Measurements from ENCODE around the gene VPS8. TPM values are rescaled to one million over a fixed set of nuclear protein-coding genes. Genes with fewer than 3 reads are reported as not detected.

Gene VPS8
- polyA plus RNA-seq, 2 of the 4 experiments (the other 2 are of a cell fraction): 10.3 to 30.1 TPM

DNA sequence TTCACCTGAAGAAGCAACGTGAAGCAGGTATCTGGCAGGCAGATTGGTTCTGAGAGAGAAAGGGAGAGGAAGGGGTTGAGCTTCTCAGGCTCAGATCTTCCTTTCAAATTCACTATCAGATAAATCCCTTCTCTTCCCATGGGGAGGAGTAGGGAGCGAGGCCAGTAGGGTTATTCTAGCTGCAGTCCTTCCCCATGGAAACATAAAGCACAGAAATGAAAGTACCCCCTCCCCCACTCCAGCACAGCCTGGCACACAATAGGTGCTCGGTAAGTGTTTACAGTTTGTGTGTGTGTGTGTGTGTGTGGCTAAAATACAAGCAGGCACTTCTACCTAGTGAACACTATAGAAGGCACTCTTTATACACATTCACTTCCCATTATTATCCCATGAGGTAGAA, 20.8 kb upstream of the VPS8 start:
- no peak for TF ChIP-seq RCOR1 (IDR thresholded peaks at IDR 0.05; ENCODE audit: low read depth, low read length)
- TF ChIP-seq MAFK (IDR thresholded peaks at IDR 0.05; ENCODE audit: partially characterized antibody): no peak
- no peak for TF ChIP-seq JUNB (IDR thresholded peaks at IDR 0.05)
- no peak for TF ChIP-seq CBX2 (IDR thresholded peaks at IDR 0.05; ENCODE audit: borderline replicate concordance, low read depth)
- TF ChIP-seq RAD21 (conservative IDR thresholded peaks at IDR 0.05 in 1 of 2, IDR thresholded peaks at IDR 0.05 in 1 of 2): no peak
- no peak for TF ChIP-seq CHD4 (IDR thresholded peaks at IDR 0.05; ENCODE audit: borderline replicate concordance)
- TF ChIP-seq RARB (CRISPR knock-in tag; IDR thresholded peaks at IDR 0.05): no peak
- TF ChIP-seq ESRRA (IDR thresholded peaks at IDR 0.05; ENCODE audit: borderline replicate concordance, low read length): no peak
- TF ChIP-seq EP300 (IDR thresholded peaks at IDR 0.05): no peak
- TF ChIP-seq, protein P1, sequence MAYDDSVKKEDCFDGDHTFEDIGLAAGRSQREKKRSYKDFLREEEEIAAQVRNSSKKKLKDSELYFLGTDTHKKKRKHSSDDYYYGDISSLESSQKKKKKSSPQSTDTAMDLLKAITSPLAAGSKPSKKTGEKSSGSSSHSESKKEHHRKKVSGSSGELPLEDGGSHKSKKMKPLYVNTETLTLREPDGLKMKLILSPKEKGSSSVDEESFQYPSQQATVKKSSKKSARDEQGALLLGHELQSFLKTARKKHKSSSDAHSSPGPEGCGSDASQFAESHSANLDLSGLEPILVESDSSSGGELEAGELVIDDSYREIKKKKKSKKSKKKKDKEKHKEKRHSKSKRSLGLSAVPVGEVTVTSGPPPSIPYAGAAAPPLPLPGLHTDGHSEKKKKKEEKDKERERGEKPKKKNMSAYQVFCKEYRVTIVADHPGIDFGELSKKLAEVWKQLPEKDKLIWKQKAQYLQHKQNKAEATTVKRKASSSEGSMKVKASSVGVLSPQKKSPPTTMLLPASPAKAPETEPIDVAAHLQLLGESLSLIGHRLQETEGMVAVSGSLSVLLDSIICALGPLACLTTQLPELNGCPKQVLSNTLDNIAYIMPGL (CRISPR knock-in tag; IDR thresholded peaks at IDR 0.05; ENCODE audit: borderline replicate concordance): no peak
- POLR2A ChIA-PET: no interaction called here
- DNase-seq (ENCODE audit: low read depth in 1 of 2, low spot score in 1 of 2): no peak
- 42% methylated on average over 3 of the region's 3 CpGs for WGBS (ENCODE audit: missing lambda C conversion rate)
- Histone ChIP-seq H3K9me3 (no peaks in the 10 kb centered on the region), H3K4me1 (no peaks in the 10 kb centered on the region), H3K4me3 (no peak overlapping the region), H3K4me2 (no peak overlapping the region), H3K27ac (no peak overlapping the region)
- ATAC-seq: no peak
- CTCF ChIA-PET: interaction anchor here (1.1 to 4.1 kb wide), 3 partner anchors 12 to 13 kb away, joined by 4 to 13 read pairs (median 5); no protein-coding TSS in a partner anchor
- FAIRE-seq: no peak

DNA sequence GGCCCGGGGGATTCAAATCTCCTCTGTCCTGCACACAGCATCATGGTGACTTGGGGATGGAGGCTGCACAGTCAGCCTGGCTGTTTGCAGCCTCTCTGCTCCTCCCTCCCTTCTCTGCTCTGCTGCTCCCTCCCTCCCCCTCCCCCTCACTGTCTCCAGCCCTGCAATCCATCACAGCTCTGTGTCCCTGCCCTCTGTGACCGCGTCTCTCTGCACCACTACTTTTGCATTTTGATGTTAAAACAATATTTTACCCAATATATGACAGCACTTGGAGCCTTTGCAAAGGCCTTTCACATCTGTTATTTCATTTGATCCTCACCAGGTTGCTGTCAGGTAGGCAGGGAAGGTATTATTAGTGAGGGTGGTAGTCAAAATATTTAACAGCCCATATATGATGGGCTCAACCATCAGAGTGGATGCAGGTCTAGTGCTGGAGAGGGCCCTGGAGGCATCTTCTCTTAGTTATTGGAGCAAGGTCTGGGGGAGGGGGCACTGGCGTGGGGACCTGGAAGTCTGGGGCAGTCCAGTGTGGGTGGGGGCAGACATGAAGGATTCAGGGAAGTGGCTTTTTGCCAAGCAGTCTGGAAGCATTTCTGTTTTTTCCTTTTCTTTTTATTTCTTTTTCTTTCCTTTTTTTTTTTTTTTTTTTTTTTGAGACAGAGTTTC, 16.3 kb upstream of the VPS8 start:
- POLR2A ChIA-PET: no interaction called here
- WGBS (ENCODE audit: missing lambda C conversion rate): 85% methylated on average over 4 of the region's 4 CpGs
- Histone ChIP-seq H3K27ac (no peak overlapping the region), H3K4me2 (no peak overlapping the region), H3K4me1 (no peaks in the 10 kb centered on the region), H3K4me3 (no peak overlapping the region), H3K9me3 (no peaks in the 10 kb centered on the region)
- CTCF ChIA-PET: no interaction called here
- FAIRE-seq (no peak), ATAC-seq (no peak; a peak in 1 of 6 replicates), DNase-seq (ENCODE audit: low read depth in 1 of 2, low spot score in 1 of 2) (no peak)
- TF ChIP-seq, protein P2, sequence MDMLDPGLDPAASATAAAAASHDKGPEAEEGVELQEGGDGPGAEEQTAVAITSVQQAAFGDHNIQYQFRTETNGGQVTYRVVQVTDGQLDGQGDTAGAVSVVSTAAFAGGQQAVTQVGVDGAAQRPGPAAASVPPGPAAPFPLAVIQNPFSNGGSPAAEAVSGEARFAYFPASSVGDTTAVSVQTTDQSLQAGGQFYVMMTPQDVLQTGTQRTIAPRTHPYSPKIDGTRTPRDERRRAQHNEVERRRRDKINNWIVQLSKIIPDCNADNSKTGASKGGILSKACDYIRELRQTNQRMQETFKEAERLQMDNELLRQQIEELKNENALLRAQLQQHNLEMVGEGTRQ (IDR thresholded peaks at IDR 0.05): no peak
- TF ChIP-seq POLR2AphosphoS2 (conservative IDR thresholded peaks at IDR 0.05; ENCODE audit: low read length): no peak
- TF ChIP-seq BHLHE40 (IDR thresholded peaks at IDR 0.05; ENCODE audit: low read depth, low read length): no peak
- no peak for TF ChIP-seq ZNF302 (CRISPR knock-in tag; IDR thresholded peaks at IDR 0.05)
- TF ChIP-seq RAD21 (conservative IDR thresholded peaks at IDR 0.05 in 1 of 2, IDR thresholded peaks at IDR 0.05 in 1 of 2): no peak
- no peak for TF ChIP-seq EP300 (IDR thresholded peaks at IDR 0.05)
- no peak for TF ChIP-seq CEBPB (IDR thresholded peaks at IDR 0.05)
- no peak for TF ChIP-seq ZSCAN20 (CRISPR knock-in tag; IDR thresholded peaks at IDR 0.05)
- no peak for TF ChIP-seq NR3C1 (IDR thresholded peaks at IDR 0.05)
- TF ChIP-seq POLR2A (IDR thresholded peaks at IDR 0.05; ENCODE audit: low read length): no peak
- TF ChIP-seq MYC (IDR thresholded peaks at IDR 0.05; ENCODE audit: borderline replicate concordance, low read length): no peak
- no peak for TF ChIP-seq GATA3 (IDR thresholded peaks at IDR 0.05; ENCODE audit: borderline replicate concordance)
- TF ChIP-seq, protein P3, sequence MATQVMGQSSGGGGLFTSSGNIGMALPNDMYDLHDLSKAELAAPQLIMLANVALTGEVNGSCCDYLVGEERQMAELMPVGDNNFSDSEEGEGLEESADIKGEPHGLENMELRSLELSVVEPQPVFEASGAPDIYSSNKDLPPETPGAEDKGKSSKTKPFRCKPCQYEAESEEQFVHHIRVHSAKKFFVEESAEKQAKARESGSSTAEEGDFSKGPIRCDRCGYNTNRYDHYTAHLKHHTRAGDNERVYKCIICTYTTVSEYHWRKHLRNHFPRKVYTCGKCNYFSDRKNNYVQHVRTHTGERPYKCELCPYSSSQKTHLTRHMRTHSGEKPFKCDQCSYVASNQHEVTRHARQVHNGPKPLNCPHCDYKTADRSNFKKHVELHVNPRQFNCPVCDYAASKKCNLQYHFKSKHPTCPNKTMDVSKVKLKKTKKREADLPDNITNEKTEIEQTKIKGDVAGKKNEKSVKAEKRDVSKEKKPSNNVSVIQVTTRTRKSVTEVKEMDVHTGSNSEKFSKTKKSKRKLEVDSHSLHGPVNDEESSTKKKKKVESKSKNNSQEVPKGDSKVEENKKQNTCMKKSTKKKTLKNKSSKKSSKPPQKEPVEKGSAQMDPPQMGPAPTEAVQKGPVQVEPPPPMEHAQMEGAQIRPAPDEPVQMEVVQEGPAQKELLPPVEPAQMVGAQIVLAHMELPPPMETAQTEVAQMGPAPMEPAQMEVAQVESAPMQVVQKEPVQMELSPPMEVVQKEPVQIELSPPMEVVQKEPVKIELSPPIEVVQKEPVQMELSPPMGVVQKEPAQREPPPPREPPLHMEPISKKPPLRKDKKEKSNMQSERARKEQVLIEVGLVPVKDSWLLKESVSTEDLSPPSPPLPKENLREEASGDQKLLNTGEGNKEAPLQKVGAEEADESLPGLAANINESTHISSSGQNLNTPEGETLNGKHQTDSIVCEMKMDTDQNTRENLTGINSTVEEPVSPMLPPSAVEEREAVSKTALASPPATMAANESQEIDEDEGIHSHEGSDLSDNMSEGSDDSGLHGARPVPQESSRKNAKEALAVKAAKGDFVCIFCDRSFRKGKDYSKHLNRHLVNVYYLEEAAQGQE (IDR thresholded peaks at IDR 0.05): no peak

All from A549 (cell line).